ENCODE measurements around the gene NPLOC4.

- TF ChIP-seq EZH2 (IDR thresholded peaks at IDR 0.05; ENCODE audit: borderline replicate concordance, low read depth, low read length, severe bottlenecking) (no peak), CTCF (IDR thresholded peaks at IDR 0.05; ENCODE audit: borderline replicate concordance, extremely low read depth, low read length, poor library complexity, severe bottlenecking) (no peak)
These were observed 3.1 kb upstream of the NPLOC4 start for GRCh38 chr17:81640011-81640410.

Measured in DND-41 (cell line).